GM12878 (cell line): ENCODE measurements around the gene EFNA2. TPM values are rescaled to one million over a fixed set of nuclear protein-coding genes. Genes with fewer than 3 reads are reported as not detected.

Source experiments
- ATF2 ChIP-seq: IDR thresholded peaks from 2 replicates; pipeline ENCODE4 v1.6.1; 2012; ENCODE audit warnings: low read length, inconsistent platforms
- CBFB ChIP-seq: IDR thresholded peaks from 2 replicates; pipeline ENCODE4 v1.6.1; 2016; ENCODE audit warnings: antibody characterized with exemption, low read depth
- E2F8 ChIP-seq: fragments of 450-650 bp; IDR thresholded peaks from 2 replicates; pipeline ENCODE4 v1.6.1; 2018; ENCODE audit warnings: mild to moderate bottlenecking, low read depth, moderate library complexity; ENCODE audit not compliant: partially characterized antibody
- MLLT1 ChIP-seq: fragments of 450-650 bp; IDR thresholded peaks from 2 replicates; pipeline ENCODE4 v1.6.1; 2016; ENCODE audit warnings: mild to moderate bottlenecking
- POLR2A ChIP-seq: IDR thresholded peaks from 2 replicates; pipeline ENCODE4 v1.6.1; 2011; ENCODE audit warnings: low read depth, mild to moderate bottlenecking, low read length
- RAD21 ChIP-seq: IDR thresholded peaks from 2 replicates; pipeline ENCODE4 v1.6.1; 2011; ENCODE audit warnings: mild to moderate bottlenecking, low read depth, low read length, moderate library complexity; ENCODE audit not compliant: insufficient read depth
- SMC3 ChIP-seq: IDR thresholded peaks from 2 replicates; pipeline ENCODE4 v1.6.1; 2011; ENCODE audit warnings: low read length, improper control_type of control experiment, borderline replicate concordance
- ZBTB33 ChIP-seq: fragments of 450-650 bp; IDR thresholded peaks from 2 replicates; pipeline ENCODE4 v1.6.1; 2017; ENCODE audit warnings: mild to moderate bottlenecking
- ZBTB4 ChIP-seq: fragments of 450-650 bp; formaldehyde crosslinking; IDR thresholded peaks from 2 replicates; pipeline ENCODE4 v1.4.0; 2022; ENCODE audit warnings: mild to moderate bottlenecking, moderate library complexity
- ZNF24 ChIP-seq: fragments of 450-650 bp; IDR thresholded peaks from 2 replicates; pipeline ENCODE4 v1.6.1; 2017; ENCODE audit warnings: antibody characterized with exemption, mild to moderate bottlenecking
- polyA plus RNA-seq, 11 experiments: library from polyadenylated mRNA; depleted of rRNA in 4 of 11; unstranded in 6 of 11; stranded (reverse) in 5 of 11; fragments of >200 nt; fragmentation: Nextera tagmentation in 4 of 11; fragmentation: Illumina TruSeq in 1 of 11; extraction: Ambion mirVana in 4 of 11; extraction: Trizol in 1 of 11; gene quantifications; 1 replicate in 1 of 11; 2 replicates in 10 of 11; pipeline versions ENCODE4 v1.2.1 to v1.2.3, GENCODE V29; 2011 to 2016; ENCODE audit warnings: inconsistent platforms in 2 of 11, missing spikeins in 2 of 11, low read depth in 1 of 11
- total RNA-seq, 4 experiments: library from RNA; depleted of rRNA in 3 of 4; stranded (reverse); fragments of >200 nt in 3 of 4; fragmentation: Illumina TruSeq in 1 of 4; extraction: Trizol in 1 of 4; gene quantifications; 2 replicates each; pipeline versions ENCODE4 v1.2.1 to v1.2.3, GENCODE V29; 2013 to 2021
- TF ChIP-seq, protein P1 (sequence below): fragments of 450-650 bp; formaldehyde crosslinking; IDR thresholded peaks from 2 replicates; pipeline ENCODE4 v1.4.0; 2020; ENCODE audit warnings: mild to moderate bottlenecking, moderate library complexity
- TF ChIP-seq, protein P2 (sequence below): IDR thresholded peaks from 2 replicates; pipeline ENCODE4 v1.6.1; 2011; ENCODE audit warnings: borderline replicate concordance, low read depth, mild to moderate bottlenecking, moderate library complexity, mixed read lengths, low read length; ENCODE audit not compliant: insufficient read depth; ENCODE audit errors: extremely low read length

Gene EFNA2
- total and polyA plus RNA-seq, 10 of the 15 experiments (the other 5 are each of a cell fraction or from before 2014, with no cell fraction given): not detected

- no peak; the same call in 1 of the 2 replicates for TF ChIP-seq SMC3
- no peak for TF ChIP-seq ZBTB33
- TF ChIP-seq ZNF24: no peak
- no peak for TF ChIP-seq ATF2
- TF ChIP-seq, protein P1, sequence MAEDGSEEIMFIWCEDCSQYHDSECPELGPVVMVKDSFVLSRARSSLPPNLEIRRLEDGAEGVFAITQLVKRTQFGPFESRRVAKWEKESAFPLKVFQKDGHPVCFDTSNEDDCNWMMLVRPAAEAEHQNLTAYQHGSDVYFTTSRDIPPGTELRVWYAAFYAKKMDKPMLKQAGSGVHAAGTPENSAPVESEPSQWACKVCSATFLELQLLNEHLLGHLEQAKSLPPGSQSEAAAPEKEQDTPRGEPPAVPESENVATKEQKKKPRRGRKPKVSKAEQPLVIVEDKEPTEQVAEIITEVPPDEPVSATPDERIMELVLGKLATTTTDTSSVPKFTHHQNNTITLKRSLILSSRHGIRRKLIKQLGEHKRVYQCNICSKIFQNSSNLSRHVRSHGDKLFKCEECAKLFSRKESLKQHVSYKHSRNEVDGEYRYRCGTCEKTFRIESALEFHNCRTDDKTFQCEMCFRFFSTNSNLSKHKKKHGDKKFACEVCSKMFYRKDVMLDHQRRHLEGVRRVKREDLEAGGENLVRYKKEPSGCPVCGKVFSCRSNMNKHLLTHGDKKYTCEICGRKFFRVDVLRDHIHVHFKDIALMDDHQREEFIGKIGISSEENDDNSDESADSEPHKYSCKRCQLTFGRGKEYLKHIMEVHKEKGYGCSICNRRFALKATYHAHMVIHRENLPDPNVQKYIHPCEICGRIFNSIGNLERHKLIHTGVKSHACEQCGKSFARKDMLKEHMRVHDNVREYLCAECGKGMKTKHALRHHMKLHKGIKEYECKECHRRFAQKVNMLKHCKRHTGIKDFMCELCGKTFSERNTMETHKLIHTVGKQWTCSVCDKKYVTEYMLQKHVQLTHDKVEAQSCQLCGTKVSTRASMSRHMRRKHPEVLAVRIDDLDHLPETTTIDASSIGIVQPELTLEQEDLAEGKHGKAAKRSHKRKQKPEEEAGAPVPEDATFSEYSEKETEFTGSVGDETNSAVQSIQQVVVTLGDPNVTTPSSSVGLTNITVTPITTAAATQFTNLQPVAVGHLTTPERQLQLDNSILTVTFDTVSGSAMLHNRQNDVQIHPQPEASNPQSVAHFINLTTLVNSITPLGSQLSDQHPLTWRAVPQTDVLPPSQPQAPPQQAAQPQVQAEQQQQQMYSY (CRISPR knock-in tag): 0 out of 2 replicates have a peak, but pooled peaks have one; percentile 5
- peak; percentile 92 for TF ChIP-seq POLR2A
- TF ChIP-seq ZBTB4 (CRISPR knock-in tag): 0 out of 2 replicates have a peak, but pooled peaks have one; percentile 15
- TF ChIP-seq RAD21: no peak
- TF ChIP-seq MLLT1: peak; percentile 75
- 0 out of 2 replicates have a peak, but pooled peaks have one; percentile 20 for TF ChIP-seq CBFB
- TF ChIP-seq, protein P2, sequence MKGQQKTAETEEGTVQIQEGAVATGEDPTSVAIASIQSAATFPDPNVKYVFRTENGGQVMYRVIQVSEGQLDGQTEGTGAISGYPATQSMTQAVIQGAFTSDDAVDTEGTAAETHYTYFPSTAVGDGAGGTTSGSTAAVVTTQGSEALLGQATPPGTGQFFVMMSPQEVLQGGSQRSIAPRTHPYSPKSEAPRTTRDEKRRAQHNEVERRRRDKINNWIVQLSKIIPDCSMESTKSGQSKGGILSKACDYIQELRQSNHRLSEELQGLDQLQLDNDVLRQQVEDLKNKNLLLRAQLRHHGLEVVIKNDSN: no peak
- no peak for TF ChIP-seq E2F8
Measured at GRCh38 chr19:1259206-1259875, 26.3 kb upstream of the EFNA2 start (continued).
